ENCODE results near the gene RASGRP2.

RASGRP2 gene

DNA sequence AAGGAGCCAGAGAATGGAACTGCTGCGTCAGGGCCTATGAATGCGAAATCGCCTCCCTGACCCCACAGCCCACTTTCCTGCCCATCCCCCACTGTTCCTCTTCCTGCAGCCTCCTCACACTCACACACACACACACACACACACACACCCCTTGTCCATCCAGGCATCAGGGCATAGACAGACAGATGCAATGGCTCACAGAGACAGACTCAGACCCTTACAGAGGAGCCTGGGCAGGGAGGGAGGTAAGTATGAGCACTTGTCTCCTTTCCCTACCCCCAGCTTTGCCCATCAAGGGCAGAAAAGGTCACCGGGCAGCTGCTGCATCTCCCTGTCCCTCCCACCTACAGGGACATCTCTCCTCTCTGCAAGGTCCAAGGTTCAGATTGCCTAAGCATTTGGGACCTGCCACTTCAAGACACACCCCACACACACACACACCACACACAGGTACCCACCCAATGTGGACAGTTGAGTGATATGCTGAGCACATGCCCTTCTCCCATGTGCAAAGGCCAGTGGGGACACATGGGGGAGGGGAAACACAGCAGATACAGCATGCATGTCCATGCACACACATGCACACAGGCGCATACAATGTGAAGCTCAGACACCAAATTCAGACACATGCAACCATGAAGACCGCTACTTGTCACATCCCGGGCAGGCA, 18.9 kb downstream of the RASGRP2 start:
- DNase-seq (ENCODE audit: low spot score): no peak
- TF ChIP-seq, protein P1, sequence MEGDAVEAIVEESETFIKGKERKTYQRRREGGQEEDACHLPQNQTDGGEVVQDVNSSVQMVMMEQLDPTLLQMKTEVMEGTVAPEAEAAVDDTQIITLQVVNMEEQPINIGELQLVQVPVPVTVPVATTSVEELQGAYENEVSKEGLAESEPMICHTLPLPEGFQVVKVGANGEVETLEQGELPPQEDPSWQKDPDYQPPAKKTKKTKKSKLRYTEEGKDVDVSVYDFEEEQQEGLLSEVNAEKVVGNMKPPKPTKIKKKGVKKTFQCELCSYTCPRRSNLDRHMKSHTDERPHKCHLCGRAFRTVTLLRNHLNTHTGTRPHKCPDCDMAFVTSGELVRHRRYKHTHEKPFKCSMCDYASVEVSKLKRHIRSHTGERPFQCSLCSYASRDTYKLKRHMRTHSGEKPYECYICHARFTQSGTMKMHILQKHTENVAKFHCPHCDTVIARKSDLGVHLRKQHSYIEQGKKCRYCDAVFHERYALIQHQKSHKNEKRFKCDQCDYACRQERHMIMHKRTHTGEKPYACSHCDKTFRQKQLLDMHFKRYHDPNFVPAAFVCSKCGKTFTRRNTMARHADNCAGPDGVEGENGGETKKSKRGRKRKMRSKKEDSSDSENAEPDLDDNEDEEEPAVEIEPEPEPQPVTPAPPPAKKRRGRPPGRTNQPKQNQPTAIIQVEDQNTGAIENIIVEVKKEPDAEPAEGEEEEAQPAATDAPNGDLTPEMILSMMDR (IDR thresholded peaks at IDR 0.05; ENCODE audit: extremely low read depth, missing control alignments): no peak

DNA sequence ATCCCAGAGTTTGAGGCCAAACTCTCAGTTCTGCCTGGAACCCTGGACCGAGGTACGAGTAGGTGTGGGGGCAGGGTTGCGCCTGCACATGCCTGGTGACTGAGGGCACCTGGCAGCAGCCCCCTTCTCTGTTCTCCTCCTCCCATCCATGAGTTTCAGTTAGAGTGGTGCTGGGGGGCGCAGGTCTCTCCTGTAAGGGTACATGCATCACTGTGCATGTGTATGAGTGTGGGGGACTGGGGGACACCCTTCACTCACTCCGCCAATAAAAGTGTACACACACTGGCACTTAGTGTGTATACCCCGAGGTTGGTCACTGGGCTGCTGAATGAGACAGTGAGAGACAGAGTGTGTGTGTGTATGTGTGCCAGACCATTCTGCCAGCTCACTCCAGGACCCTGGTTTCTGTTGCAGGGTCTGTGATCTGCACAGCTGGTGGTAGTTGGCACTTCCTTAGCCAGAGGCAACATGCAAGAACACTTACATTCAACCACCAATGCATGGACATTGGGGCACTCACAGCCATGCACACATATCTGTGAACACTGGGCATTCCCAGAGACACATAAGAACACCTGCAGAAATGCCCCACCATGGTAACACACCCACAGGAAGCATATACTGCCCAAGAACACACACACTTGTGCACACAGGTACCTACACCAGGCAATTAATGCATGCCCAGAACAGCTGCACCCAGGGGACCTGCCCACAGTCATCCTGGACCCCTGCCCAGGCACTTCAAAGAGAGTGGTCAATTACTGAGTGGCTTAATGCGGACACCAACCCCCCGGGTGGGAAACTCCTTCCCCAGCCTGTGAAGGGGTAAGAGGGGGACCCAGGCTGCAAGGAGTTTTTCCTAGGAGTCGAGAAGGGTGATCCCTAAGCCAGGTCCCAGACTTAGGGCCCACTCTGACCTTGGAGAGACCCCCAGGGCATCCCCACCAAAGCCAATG, 19.8 kb downstream of the RASGRP2 start:
- TF ChIP-seq, protein P1 (IDR thresholded peaks at IDR 0.05; ENCODE audit: extremely low read depth, missing control alignments): no peak
- no peak for DNase-seq (ENCODE audit: low spot score)

DNA sequence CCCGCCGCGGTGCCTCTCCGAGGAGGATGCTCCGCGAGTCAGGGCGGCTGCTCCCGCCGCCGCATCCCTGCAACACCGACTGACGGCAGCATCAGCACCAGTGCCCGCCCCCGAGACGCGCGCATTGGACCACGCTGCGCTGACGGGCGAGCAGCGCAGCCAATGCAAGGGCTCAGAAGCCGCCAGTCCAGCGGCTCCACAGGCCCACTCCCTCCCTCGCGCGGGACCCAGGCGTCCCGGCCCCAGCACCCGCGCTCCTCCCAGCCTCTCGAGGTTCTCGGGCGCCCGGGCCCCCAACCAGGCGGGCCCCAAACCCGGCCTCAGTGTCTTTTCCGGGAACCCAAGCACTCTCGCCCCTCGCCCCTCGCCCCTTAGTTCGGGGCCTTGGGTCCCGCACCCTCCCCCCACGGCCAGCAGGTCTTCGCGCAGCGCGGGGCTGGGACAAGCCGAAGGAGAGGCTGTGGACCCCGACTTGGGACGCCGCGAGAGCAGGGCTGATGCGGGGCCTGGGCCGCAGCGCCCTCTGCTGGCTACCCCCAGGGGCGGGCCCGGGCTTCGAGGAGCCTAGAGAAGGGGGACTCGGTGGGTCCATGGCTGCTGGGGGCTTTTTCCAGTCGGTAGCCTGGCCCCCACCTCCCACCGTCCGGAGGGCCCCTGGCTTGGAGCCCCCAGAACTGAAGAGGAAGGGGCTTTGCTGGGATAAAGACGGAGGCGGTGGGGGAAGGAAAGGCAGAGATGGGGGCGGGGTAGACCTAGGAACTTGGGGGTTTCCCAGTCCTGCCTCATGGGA, 20.6 kb downstream of the RASGRP2 start, which contains the start of gene NRXN2:
TSS of gene NRXN2 (minus strand) at position 81 of the 790 bp plus-strand sequence. CDS start 9,498 bp downstream, outside the sequence.
- TF ChIP-seq, protein P1 (IDR thresholded peaks at IDR 0.05; ENCODE audit: extremely low read depth, missing control alignments): peak; percentile 90
- DNase-seq (ENCODE audit: low spot score): peak; percentile 98

DNA sequence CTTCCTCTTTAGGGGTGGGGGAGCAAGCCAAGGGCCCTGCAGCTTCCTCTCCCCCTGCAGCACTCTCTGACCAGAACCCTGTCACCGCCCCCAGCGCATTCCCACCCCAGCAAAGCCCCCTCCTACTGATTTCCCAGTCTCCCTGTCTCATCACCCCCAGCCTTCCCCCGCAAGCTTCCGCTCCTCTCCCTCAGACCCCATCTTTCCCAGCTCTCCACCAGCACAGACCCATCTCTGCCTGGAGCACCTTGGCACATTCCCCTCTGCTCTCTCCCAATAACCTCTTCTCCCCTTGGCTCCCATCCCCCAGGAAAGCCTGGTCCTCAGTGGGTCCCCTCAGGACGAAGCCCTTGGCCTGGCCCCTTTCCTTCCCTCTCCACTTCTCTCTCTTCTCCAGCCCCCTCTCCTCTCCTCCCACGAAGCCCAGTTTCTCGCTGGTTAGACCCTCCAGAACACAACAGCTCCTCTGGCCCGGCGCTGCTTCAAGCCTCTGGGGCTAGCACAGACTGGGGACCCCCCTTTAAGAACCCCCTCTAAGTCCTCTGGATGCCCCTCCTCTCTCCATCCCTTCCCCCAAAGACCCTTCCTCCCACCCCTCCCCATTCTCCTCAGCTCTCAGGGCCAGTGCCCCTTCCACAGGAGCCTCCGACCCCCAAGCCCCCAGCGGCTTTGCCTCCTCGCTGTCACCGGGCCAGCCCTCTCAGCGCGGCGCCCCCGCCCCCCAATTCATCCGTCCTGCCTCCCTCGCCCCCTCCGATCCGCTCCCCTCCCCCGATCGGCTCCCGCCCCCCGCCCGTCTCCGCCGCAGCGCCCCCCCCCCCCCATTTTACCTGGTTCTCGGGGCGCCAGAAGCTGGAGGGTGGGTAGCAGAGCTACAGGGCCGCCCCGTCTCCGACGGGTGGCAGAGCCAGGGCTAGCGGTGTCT, 21.5 kb downstream of the RASGRP2 start:
- no peak for DNase-seq (ENCODE audit: low spot score)

DNA sequence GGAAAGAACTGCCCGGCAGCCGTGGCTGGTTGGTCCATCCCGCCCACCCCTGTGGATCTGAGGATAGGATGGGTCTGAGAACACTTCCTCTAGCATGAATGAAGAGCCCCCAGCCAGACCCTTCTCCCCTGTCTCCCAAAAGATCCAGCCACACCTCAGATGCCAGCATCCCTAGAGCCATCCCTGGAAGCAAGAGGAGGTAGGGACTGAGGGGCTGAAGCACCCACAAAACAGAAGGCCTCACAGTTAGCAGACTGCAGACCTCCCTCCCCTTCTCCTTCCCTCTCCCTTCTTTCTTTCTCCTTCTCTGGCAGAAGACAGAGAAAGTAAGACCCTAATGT, 22.6 kb downstream of the RASGRP2 start:
- no peak for DNase-seq (ENCODE audit: low spot score)
- TF ChIP-seq, protein P1 (IDR thresholded peaks at IDR 0.05; ENCODE audit: extremely low read depth, missing control alignments): no peak

More for the DNA sequence above, 21.5 kb downstream of the RASGRP2 start:
- TF ChIP-seq, protein P1 (IDR thresholded peaks at IDR 0.05; ENCODE audit: extremely low read depth, missing control alignments): no peak

DNA sequence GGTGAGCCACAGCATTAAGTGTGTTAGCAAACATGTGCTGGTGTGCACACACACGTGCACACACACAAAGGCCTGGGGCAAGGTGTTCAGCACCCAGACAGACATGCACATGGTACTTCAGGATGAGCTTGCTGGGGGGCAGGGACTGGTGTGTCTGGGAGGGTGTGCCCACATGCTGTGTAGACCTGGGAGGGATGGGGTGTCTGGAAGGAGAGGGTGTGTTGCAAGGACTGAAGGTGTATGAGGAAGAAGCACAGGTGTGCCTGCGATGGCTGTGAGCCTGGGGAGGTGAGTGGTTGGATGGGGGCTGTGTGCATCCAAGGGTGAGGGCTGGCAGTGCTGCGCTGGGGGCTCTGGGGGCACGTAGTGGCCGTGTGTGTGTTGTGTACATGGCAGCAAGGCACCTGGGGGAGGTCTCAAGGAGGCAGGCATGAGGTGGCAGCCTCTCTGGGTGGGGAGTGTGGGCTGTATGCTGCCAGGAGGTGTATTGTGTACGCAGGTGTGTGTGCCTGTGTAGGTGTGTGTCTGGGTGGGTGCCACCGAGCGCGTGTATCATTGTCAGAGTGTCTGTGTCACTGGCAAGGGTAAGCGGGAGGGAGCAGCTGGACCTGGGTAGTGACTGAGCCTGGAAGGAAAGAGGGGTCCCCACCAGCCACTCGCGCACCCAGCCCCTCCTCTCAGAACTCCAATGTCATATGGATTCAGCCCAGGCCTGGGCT, 23.1 kb downstream of the RASGRP2 start:
- DNase-seq (ENCODE audit: low spot score): no peak
- TF ChIP-seq, protein P1 (IDR thresholded peaks at IDR 0.05; ENCODE audit: extremely low read depth, missing control alignments): no peak

All from GM20000 (cell line).